HG02973 (cell line): ENCODE measurements around the gene RFFL.
"Not testable (repeated sequence)": the region's sequence is repeated elsewhere in the genome, so short reads cannot be mapped to it uniquely, and the experiment has no call there.

ENCODE experiments used
- ATAC-seq: cut with Tn5 transposase; IDR thresholded peaks from one replicate; pipeline ENCODE4 v1.9.1; 2021; ENCODE audit warnings: moderate library complexity; ENCODE audit not compliant: unreplicated experiment

Gene RFFL

GRCh38 chr17:35050170-35050569 lies 13.3 kb downstream of the RFFL start:
- ATAC-seq: no peak

- no peak for ATAC-seq
Observed at GRCh38 chr17:35048685-35049379, 14.7 kb downstream of the RFFL start.

- ATAC-seq: no peak
Observed at GRCh38 chr17:35046740-35047283, 16.7 kb downstream of the RFFL start.

GRCh38 chr17:35046245-35046644 lies 17.3 kb downstream of the RFFL start:
- no peak for ATAC-seq

GRCh38 chr17:35045458-35045979 lies 18.0 kb downstream of the RFFL start:
- not testable (repeated sequence) for ATAC-seq

GRCh38 chr17:35044181-35044580 lies 19.3 kb downstream of the RFFL start:
- ATAC-seq: no peak

- no peak for ATAC-seq
Observed at GRCh38 chr17:35041390-35041789, 22.1 kb downstream of the RFFL start.

- no peak for ATAC-seq
Observed at GRCh38 chr17:35038453-35038852, 25.1 kb downstream of the RFFL start.

- ATAC-seq: no peak
Observed at GRCh38 chr17:35030780-35031179, 32.7 kb downstream of the RFFL start.

- no peak for ATAC-seq
Observed at GRCh38 chr17:35028531-35029262, 34.8 kb downstream of the RFFL start.

- ATAC-seq: not testable (repeated sequence)
Observed at GRCh38 chr17:35028097-35028496, 35.4 kb downstream of the RFFL start.

- no peak for ATAC-seq
Observed at GRCh38 chr17:35025541-35025940, 38.0 kb downstream of the RFFL start.

GRCh38 chr17:35023538-35023937 lies 40.0 kb downstream of the RFFL start:
- ATAC-seq: no peak

GRCh38 chr17:35022536-35023063 lies 40.9 kb downstream of the RFFL start:
- ATAC-seq: no peak

GRCh38 chr17:35021520-35022380 lies 41.8 kb downstream of the RFFL start:
- no peak for ATAC-seq

- ATAC-seq: no peak
Observed at GRCh38 chr17:35019386-35020179, 43.9 kb downstream of the RFFL start.

GRCh38 chr17:35018814-35019213 lies 44.7 kb downstream of the RFFL start:
- no peak for ATAC-seq

- ATAC-seq: no peak
Observed at GRCh38 chr17:35017021-35017420, 46.5 kb downstream of the RFFL start.

- ATAC-seq: no peak
Observed at GRCh38 chr17:35016369-35016768, 47.1 kb downstream of the RFFL start.

- no peak for ATAC-seq
Observed at GRCh38 chr17:35011671-35012216, 51.8 kb downstream of the RFFL start.
